Vagina (tissue), 2 donors: Measurements from ENCODE around the gene FOXO3. TPM values are rescaled to one million over a fixed set of nuclear protein-coding genes. Genes with fewer than 3 reads are reported as not detected.

Experiments
- DNase-seq, 2 donors: peaks; one replicate each; pipeline ENCODE4 v3.0.0-alpha.2; 2017; ENCODE audit errors: extremely low spot score in 2 of 2
- H3K27ac ChIP-seq: fragments of 200-600 bp; sonication (generic); one replicate; pipeline ENCODE4 v1.5.1; 2019
- H3K27me3 ChIP-seq: fragments of 200-600 bp; sonication (generic); one replicate; pipeline ENCODE4 v1.5.1; 2019
- H3K36me3 ChIP-seq, 2 donors: fragments of 200-600 bp; sonication (generic); one replicate each; pipeline ENCODE4 v1.5.1; 2017 to 2019
- H3K4me1 ChIP-seq: fragments of 200-600 bp; sonication (generic); one replicate; pipeline ENCODE4 v1.5.1; 2019
- H3K4me3 ChIP-seq, 2 donors: fragments of 200-600 bp; sonication (generic); 1 replicate in 1 of 2; 2 replicates in 1 of 2; pipeline ENCODE4 v1.5.1; 2016 to 2019
- H3K9me3 ChIP-seq: fragments of 200-600 bp; sonication (generic); one replicate; pipeline ENCODE4 v1.5.1; 2019
- CTCF ChIP-seq, 3 experiments: fragments of 450-650 bp in 2 of 3; fragments of 200-600 bp in 1 of 3; sonication (generic) in 1 of 3; IDR thresholded peaks; one replicate each; pipeline ENCODE4 v1.5.1; 2017 to 2019; ENCODE audit warnings: antibody characterized with exemption in 3 of 3, mild to moderate bottlenecking in 2 of 3, moderate library complexity in 2 of 3
- POLR2A ChIP-seq, 2 donors: fragments of 450-650 bp; IDR thresholded peaks; one replicate each; pipeline ENCODE4 v1.6.1; 2017; ENCODE audit warnings: antibody characterized with exemption in 2 of 2, mild to moderate bottlenecking in 2 of 2, moderate library complexity in 2 of 2
- POLR2AphosphoS5 ChIP-seq, 2 donors: sonication (generic); formaldehyde crosslinking; IDR thresholded peaks; one replicate each; pipeline ENCODE4 v1.9.0; 2017; ENCODE audit warnings: antibody characterized with exemption in 2 of 2, mild to moderate bottlenecking in 2 of 2, low read depth in 1 of 2; ENCODE audit not compliant: insufficient read depth in 1 of 2
- intact Hi-C: fragments of 100-400 bp; cut with DNase I; formaldehyde crosslinking; loops from one replicate; pipeline ENCODE4 v1.15.1; 2023
- total RNA-seq: library from RNA; depleted of rRNA; stranded (reverse); fragments of >200 nt; gene quantifications from one replicate; pipeline ENCODE4 v1.2.3, GENCODE V29; 2016

FOXO3 gene
- total RNA-seq, 1 donor from 2014 or later = 110 TPM

GRCh38 chr6:108669673-108670072, 109.0 kb downstream of the FOXO3 start:
- Histone ChIP-seq H3K27me3 (no peaks in the 10 kb centered on the region), H3K4me1 (peaks cover 87% of the 10 kb centered on the region), H3K27ac (no peak overlapping the region), H3K36me3 (peaks cover 0 to 6% of the 10 kb centered on the region in 2 donors), H3K9me3 (no peaks in the 10 kb centered on the region), H3K4me3 (no peak overlapping the region)
- no peak for TF ChIP-seq CTCF (IDR thresholded peaks at IDR 0.05)
- TF ChIP-seq POLR2AphosphoS5 (IDR thresholded peaks at IDR 0.05; ENCODE audit: insufficient read depth in 1 of 2, low read depth in 1 of 2) = no peak
- intact Hi-C loops = no loop called here
- no peak for DNase-seq

DNA sequence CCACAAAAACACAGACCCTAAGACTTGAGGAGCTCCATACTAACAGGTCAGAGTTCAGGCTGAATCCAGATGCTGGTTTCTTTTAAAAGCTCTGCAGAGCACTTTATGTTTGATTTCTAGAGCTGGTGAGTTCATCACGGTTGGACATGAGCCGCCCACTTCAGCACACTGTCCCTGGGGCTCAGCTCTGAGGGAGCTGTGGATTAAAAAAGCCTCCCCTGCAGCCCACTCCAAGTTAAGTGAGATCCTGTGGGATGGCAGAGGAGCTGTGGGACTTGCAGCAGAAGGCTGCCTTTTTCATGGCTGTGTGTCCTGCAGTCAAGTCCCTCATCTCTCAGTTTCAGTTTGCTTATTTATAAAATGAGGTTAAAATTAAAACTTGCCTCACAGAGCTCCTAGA, 110.5 kb downstream of the FOXO3 start:
- Histone ChIP-seq H3K4me1 (peaks cover 99% of the 10 kb centered on the region), H3K36me3 (no peaks in the 10 kb centered on the region), H3K9me3 (no peaks in the 10 kb centered on the region), H3K27ac (no peak overlapping the region), H3K4me3 (no peak overlapping the region), H3K27me3 (no peaks in the 10 kb centered on the region)
- intact Hi-C loops = no loop called here
- TF ChIP-seq POLR2A (IDR thresholded peaks at IDR 0.05) (no peak), CTCF (IDR thresholded peaks at IDR 0.05) (no peak), POLR2AphosphoS5 (IDR thresholded peaks at IDR 0.05; ENCODE audit: insufficient read depth in 1 of 2, low read depth in 1 of 2) (no peak)
- no peak for DNase-seq

GRCh38 chr6:108671790-108672189, 111.1 kb downstream of the FOXO3 start:
- TF ChIP-seq POLR2A (IDR thresholded peaks at IDR 0.05) = no peak
- TF ChIP-seq POLR2AphosphoS5 (IDR thresholded peaks at IDR 0.05; ENCODE audit: insufficient read depth in 1 of 2, low read depth in 1 of 2) = no peak
- no peak for TF ChIP-seq CTCF (IDR thresholded peaks at IDR 0.05)
- no peaks in the 10 kb centered on the region for H3K9me3 ChIP-seq
- intact Hi-C loops = no loop called here
- H3K27me3 ChIP-seq = no peaks in the 10 kb centered on the region
- no peak overlapping the region for H3K27ac ChIP-seq
- H3K4me1 ChIP-seq = peaks cover 99% of the 10 kb centered on the region
- DNase-seq = no peak
- no peak overlapping the region for H3K4me3 ChIP-seq
- H3K36me3 ChIP-seq = no peaks in the 10 kb centered on the region

DNA sequence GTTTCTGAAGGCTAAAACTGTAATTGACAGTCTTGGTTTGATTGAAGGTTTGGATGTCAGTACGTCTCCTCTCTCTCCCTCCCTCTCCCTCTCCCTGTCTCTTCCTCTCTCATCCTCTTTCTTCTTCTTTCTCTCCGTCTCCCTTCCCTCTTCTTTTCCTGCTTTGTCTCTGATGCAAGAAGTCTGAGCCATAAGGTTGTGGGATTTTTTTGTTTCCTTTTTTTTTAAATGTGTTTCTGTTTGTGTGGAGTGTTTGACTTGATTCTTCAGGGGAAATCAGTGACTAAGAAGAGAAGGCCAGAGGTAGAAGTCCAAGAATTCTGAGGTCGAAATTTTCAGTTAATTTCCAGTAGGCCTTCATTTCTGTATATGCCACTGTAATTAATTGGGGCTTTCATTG, 111.9 kb downstream of the FOXO3 start:
- TF ChIP-seq POLR2AphosphoS5 (IDR thresholded peaks at IDR 0.05; ENCODE audit: insufficient read depth in 1 of 2, low read depth in 1 of 2) (no peak), CTCF (IDR thresholded peaks at IDR 0.05) (no peak), POLR2A (IDR thresholded peaks at IDR 0.05) (no peak)
- DNase-seq = no peak
- no peaks in the 10 kb centered on the region for H3K9me3 ChIP-seq
- H3K4me1 ChIP-seq = peaks cover 99% of the 10 kb centered on the region
- no peaks in the 10 kb centered on the region for H3K36me3 ChIP-seq
- no peak overlapping the region for H3K4me3 ChIP-seq
- no peak overlapping the region for H3K27ac ChIP-seq
- no peaks in the 10 kb centered on the region for H3K27me3 ChIP-seq
- intact Hi-C loops = no loop called here

- Histone ChIP-seq H3K4me3 (no peak overlapping the region), H3K27me3 (no peaks in the 10 kb centered on the region), H3K9me3 (no peaks in the 10 kb centered on the region), H3K27ac (no peak overlapping the region), H3K36me3 (no peaks in the 10 kb centered on the region), H3K4me1 (peaks cover 96% of the 10 kb centered on the region)
- intact Hi-C loops = no loop called here
- no peak for DNase-seq
- TF ChIP-seq POLR2AphosphoS5 (IDR thresholded peaks at IDR 0.05; ENCODE audit: insufficient read depth in 1 of 2, low read depth in 1 of 2) (no peak), CTCF (IDR thresholded peaks at IDR 0.05) (no peak), POLR2A (IDR thresholded peaks at IDR 0.05) (no peak)
Measured at GRCh38 chr6:108673153-108673552, 112.4 kb downstream of the FOXO3 start.
